Right lobe of liver (tissue), 4 donors: ENCODE results near the gene SCG3.

Experiments used
- POLR2A ChIP-seq: fragments of 450-650 bp; IDR thresholded peaks from one replicate; pipeline ENCODE4 v1.6.1; 2017; ENCODE audit warnings: antibody characterized with exemption, mild to moderate bottlenecking
- TF ChIP-seq, protein P1 (sequence below), 4 donors: fragments of 200-600 bp in 3 of 4; fragments of 450-650 bp in 1 of 4; IDR thresholded peaks; one replicate each; pipeline versions ENCODE4 v1.5.1 to v1.8.0; 2016 to 2022; ENCODE audit warnings: antibody characterized with exemption in 4 of 4, mild to moderate bottlenecking in 2 of 4
- donor health status: DM: no; HTN: no; CAD: no.
- donor health status: DM: no; HTN: no; CAD: no.
- donor health status: DM: no; HTN: yes; CAD: no.

- TF ChIP-seq, protein P1, sequence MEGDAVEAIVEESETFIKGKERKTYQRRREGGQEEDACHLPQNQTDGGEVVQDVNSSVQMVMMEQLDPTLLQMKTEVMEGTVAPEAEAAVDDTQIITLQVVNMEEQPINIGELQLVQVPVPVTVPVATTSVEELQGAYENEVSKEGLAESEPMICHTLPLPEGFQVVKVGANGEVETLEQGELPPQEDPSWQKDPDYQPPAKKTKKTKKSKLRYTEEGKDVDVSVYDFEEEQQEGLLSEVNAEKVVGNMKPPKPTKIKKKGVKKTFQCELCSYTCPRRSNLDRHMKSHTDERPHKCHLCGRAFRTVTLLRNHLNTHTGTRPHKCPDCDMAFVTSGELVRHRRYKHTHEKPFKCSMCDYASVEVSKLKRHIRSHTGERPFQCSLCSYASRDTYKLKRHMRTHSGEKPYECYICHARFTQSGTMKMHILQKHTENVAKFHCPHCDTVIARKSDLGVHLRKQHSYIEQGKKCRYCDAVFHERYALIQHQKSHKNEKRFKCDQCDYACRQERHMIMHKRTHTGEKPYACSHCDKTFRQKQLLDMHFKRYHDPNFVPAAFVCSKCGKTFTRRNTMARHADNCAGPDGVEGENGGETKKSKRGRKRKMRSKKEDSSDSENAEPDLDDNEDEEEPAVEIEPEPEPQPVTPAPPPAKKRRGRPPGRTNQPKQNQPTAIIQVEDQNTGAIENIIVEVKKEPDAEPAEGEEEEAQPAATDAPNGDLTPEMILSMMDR (IDR thresholded peaks at IDR 0.05) = no peak
- peak; percentile 61 for TF ChIP-seq POLR2A
Measured at GRCh38 chr15:51737522-51738305, 56.4 kb downstream of the SCG3 start, which contains the start of gene LYSMD2.
